Endothelial cell of umbilical vein (primary cell): ENCODE measurements around the gene CCDC74A. TPM values are rescaled to one million over a fixed set of nuclear protein-coding genes. Genes with fewer than 3 reads are reported as not detected.
"Not testable (repeated sequence)": the region's sequence is repeated elsewhere in the genome, so short reads cannot be mapped to it uniquely, and the experiment has no call there.

Source experiments
- BruUV-seq: library from RNA; stranded (reverse); fragments of 400-500 nt; replicated peaks from 2 replicates; lab custom pipeline; 2021; lab: Mats Ljungman, UMichigan
- CTCF ChIA-PET: fragments of 300-600, 350-600 bp; sonication (Branson Sonifier 250); formaldehyde crosslinking; loops from one replicate; lab custom pipeline; 2021; ENCODE audit warnings: antibody characterized with exemption, inconsistent platforms; lab: Charles Lee
- POLR2A ChIA-PET: fragments of 300-600, 350-600 bp; sonication (Branson Sonifier 250); formaldehyde crosslinking; loops from one replicate; lab custom pipeline; 2021; ENCODE audit warnings: antibody characterized with exemption, inconsistent platforms; lab: Charles Lee
- DNase-seq: peaks from one replicate; pipeline ENCODE4 v3.0.0-alpha.2; 2011; ENCODE audit warnings: low read depth, low spot score
- FAIRE-seq: peaks from 2 replicates; lab custom pipeline; 2011; peaks lifted over from hg19 to GRCh38; lab: Jason Lieb, UNC
- H2AFZ ChIP-seq: 2 replicates; pipeline ENCODE4 v1.6.0; 2012; ENCODE audit warnings: low read depth, low read length, control low read depth, inconsistent platforms
- H3K27ac ChIP-seq: 2 replicates; pipeline ENCODE4 v1.5.1; 2011; ENCODE audit warnings: low read depth, mild to moderate bottlenecking, control low read depth, low read length, moderate library complexity; ENCODE audit not compliant: insufficient read depth
- H3K27me3 ChIP-seq, 2 experiments: 2 replicates each; pipeline versions ENCODE4 v1.6.0 to v1.6.1; 2011; ENCODE audit warnings: low read length in 2 of 2, mixed read lengths in 1 of 2; ENCODE audit not compliant: control insufficient read depth in 2 of 2, insufficient read depth in 2 of 2
- H3K36me3 ChIP-seq, 2 experiments: 2 replicates in 1 of 2; 3 replicates in 1 of 2; pipeline ENCODE4 v1.5.1; 2011; ENCODE audit warnings: low read length in 2 of 2, mild to moderate bottlenecking in 1 of 2, moderate library complexity in 1 of 2; ENCODE audit not compliant: control insufficient read depth in 2 of 2, insufficient read depth in 2 of 2; ENCODE audit errors: extremely low read depth in 1 of 2
- H3K4me1 ChIP-seq: 3 replicates; pipeline ENCODE4 v1.5.1; 2011; ENCODE audit warnings: mild to moderate bottlenecking, low read length; ENCODE audit not compliant: control insufficient read depth, insufficient read depth; ENCODE audit errors: extremely low read depth
- H3K4me2 ChIP-seq: 2 replicates; pipeline ENCODE4 v1.6.1; 2011; ENCODE audit warnings: low read length, control low read depth, mixed read lengths; ENCODE audit not compliant: insufficient read depth
- H3K4me3 ChIP-seq, 3 experiments: fragments of 200-600 bp in 1 of 3; sonication (generic), shearing (Covaris generic) in 1 of 3; replicated peaks in 1 of 3; 2 replicates each; pipeline ENCODE4 v1.5.1; 2011 to 2016; ENCODE audit warnings: control low read depth in 3 of 3, low read length in 3 of 3, mild to moderate bottlenecking in 2 of 3, inconsistent platforms in 1 of 3, low read depth in 1 of 3, moderate library complexity in 1 of 3; ENCODE audit not compliant: insufficient read depth in 1 of 3
- H3K79me2 ChIP-seq: 2 replicates; pipeline ENCODE4 v1.6.0; 2012; ENCODE audit warnings: low read length, inconsistent platforms; ENCODE audit not compliant: control insufficient read depth, insufficient read depth
- H3K9ac ChIP-seq: replicated peaks from 2 replicates; pipeline ENCODE3; 2011; ENCODE audit warnings: low read length, control low read depth; ENCODE audit not compliant: insufficient read depth; ENCODE audit errors: extremely low read depth
- H3K9me1 ChIP-seq: replicated peaks from 3 replicates; pipeline ENCODE4 v1.6.0; 2011; ENCODE audit warnings: mild to moderate bottlenecking, low read length; ENCODE audit not compliant: control insufficient read depth, insufficient read depth; ENCODE audit errors: extremely low read depth
- H3K9me3 ChIP-seq: replicated peaks from 2 replicates; pipeline ENCODE4 v1.5.1; 2012; ENCODE audit warnings: low read length, inconsistent platforms; ENCODE audit not compliant: control insufficient read depth, insufficient read depth
- H4K20me1 ChIP-seq: replicated peaks from 2 replicates; pipeline ENCODE3; 2011; ENCODE audit warnings: mild to moderate bottlenecking, low read length; ENCODE audit not compliant: control insufficient read depth, insufficient read depth; ENCODE audit errors: extremely low read depth
- dilution Hi-C: fragments of 300-500 bp; cut with MboI; formaldehyde crosslinking; loops from one replicate; pipeline ENCODE4 v1.15.0; 2019; ENCODE audit warnings: low sequenced_read_pairs; ENCODE audit not compliant: extremely low pct_ligation_motif_present
- intact Hi-C: fragments of 100-400 bp; cut with micrococcal nuclease; formaldehyde crosslinking; loops from one replicate; pipeline ENCODE4 v1.10.0; 2022
- polyA plus RNA-seq, 4 experiments: library from polyadenylated mRNA; depleted of rRNA in 3 of 4; stranded (reverse) in 3 of 4; unstranded in 1 of 4; fragments of >200 nt; gene quantifications; 2 replicates each; pipeline versions ENCODE4 v1.2.1 to v1.2.3, GENCODE V29; 2011 to 2012; ENCODE audit warnings: missing spikeins in 1 of 4
- total RNA-seq: library from RNA; stranded (reverse); gene quantifications from 2 replicates; pipeline ENCODE4 v1.2.3, GENCODE V29; 2021

CCDC74A gene
- total and polyA plus RNA-seq, 2 donors (not counting 3 experiments of a cell fraction or from before 2014, with no cell fraction given) = 7.0 to 11.7 TPM

- H3K4me2 ChIP-seq, H3K4me1 ChIP-seq, POLR2A ChIA-PET, FAIRE-seq, H3K79me2 ChIP-seq, BruUV-seq, H4K20me1 ChIP-seq, CTCF ChIA-PET, H3K27me3 ChIP-seq, H3K9me1 ChIP-seq, dilution Hi-C loops, H3K9ac ChIP-seq, H3K27ac ChIP-seq, H2AFZ ChIP-seq, intact Hi-C loops, H3K4me3 ChIP-seq, H3K9me3 ChIP-seq, DNase-seq: not testable (repeated sequence)
- peaks cover 2 to 26% of the 10 kb centered on the region in 2 experiments for H3K36me3 ChIP-seq
These were observed 13.1 kb upstream of the CCDC74A start for GRCh38 chr2:131514408-131515166.

GRCh38 chr2:131515235-131515634 lies 12.5 kb upstream of the CCDC74A start:
- BruUV-seq, DNase-seq, POLR2A ChIA-PET, CTCF ChIA-PET, intact Hi-C loops, H3K9me1 ChIP-seq, H3K4me2 ChIP-seq, FAIRE-seq, H3K9me3 ChIP-seq, H3K27ac ChIP-seq, H3K4me1 ChIP-seq, H3K9ac ChIP-seq, H3K4me3 ChIP-seq, dilution Hi-C loops, H3K27me3 ChIP-seq, H4K20me1 ChIP-seq, H3K79me2 ChIP-seq, H2AFZ ChIP-seq: not testable (repeated sequence)
- H3K36me3 ChIP-seq = peaks cover 2 to 23% of the 10 kb centered on the region in 2 experiments
